HG02973 (cell line): ENCODE results near the gene MIGA1.
"Not testable (repeated sequence)": the region's sequence is repeated elsewhere in the genome, so short reads cannot be mapped to it uniquely, and the experiment has no call there.

ENCODE experiments used
- ATAC-seq: cut with Tn5 transposase; IDR thresholded peaks from one replicate; pipeline ENCODE4 v1.9.1; 2021; ENCODE audit warnings: moderate library complexity; ENCODE audit not compliant: unreplicated experiment

Gene MIGA1

GRCh38 chr1:77779529-77780281, at the start of gene MIGA1:
TSS of gene MIGA1 (plus strand) at chr1:77779649. CDS start at chr1:77783253, 3,604 bp downstream.
- peak; percentile 88 for ATAC-seq

- no peak for ATAC-seq
Measured at GRCh38 chr1:77732090-77732489, 47.4 kb upstream of the MIGA1 start.

- no peak for ATAC-seq
Measured at GRCh38 chr1:77739235-77739634, 40.2 kb upstream of the MIGA1 start.

GRCh38 chr1:77741316-77741715, 38.1 kb upstream of the MIGA1 start:
- no peak for ATAC-seq

GRCh38 chr1:77742011-77742555, 37.4 kb upstream of the MIGA1 start:
- ATAC-seq, result no peak

- ATAC-seq, result no peak
Measured at GRCh38 chr1:77744576-77744975, 34.9 kb upstream of the MIGA1 start.

- ATAC-seq, result not testable (repeated sequence)
Measured at GRCh38 chr1:77749489-77749888, 30.0 kb upstream of the MIGA1 start.

GRCh38 chr1:77756052-77756754, 23.2 kb upstream of the MIGA1 start:
- no peak for ATAC-seq

GRCh38 chr1:77757066-77757584, 22.3 kb upstream of the MIGA1 start:
- no peak for ATAC-seq

- ATAC-seq, result no peak
Measured at GRCh38 chr1:77757603-77758002, 21.8 kb upstream of the MIGA1 start.

- ATAC-seq, result peak; percentile 94
Measured at GRCh38 chr1:77759071-77760028, 20.1 kb upstream of the MIGA1 start, which contains the start of gene USP33. TSS of gene USP33 (minus strand) at chr1:77759852. CDS start at chr1:77741697, 18,155 bp downstream.

- ATAC-seq, result no peak
Measured at GRCh38 chr1:77762072-77762476, 17.4 kb upstream of the MIGA1 start.

- no peak for ATAC-seq
Measured at GRCh38 chr1:77768006-77768405, 11.4 kb upstream of the MIGA1 start.

GRCh38 chr1:77776007-77776700, 3.3 kb upstream of the MIGA1 start:
- no peak for ATAC-seq

- no peak for ATAC-seq
Measured at GRCh38 chr1:77781683-77782082, 2.2 kb downstream of the MIGA1 start.

GRCh38 chr1:77783141-77783540, 3.7 kb downstream of the MIGA1 start:
- ATAC-seq, result no peak

GRCh38 chr1:77786093-77786741, 6.8 kb downstream of the MIGA1 start:
- not testable (repeated sequence) for ATAC-seq

GRCh38 chr1:77794550-77794949, 15.1 kb downstream of the MIGA1 start:
- no peak for ATAC-seq

GRCh38 chr1:77796695-77797405, 17.4 kb downstream of the MIGA1 start:
- ATAC-seq, result no peak
